HepG2 (cell line): ENCODE measurements around the gene DNAH9. TPM values are rescaled to one million over a fixed set of nuclear protein-coding genes. Genes with fewer than 3 reads are reported as not detected.

Experiments
- CBX2 ChIP-seq, 2 experiments: fragments of 200-600 bp in 1 of 2; sonication (generic); formaldehyde crosslinking in 1 of 2; IDR thresholded peaks; 2 replicates each; pipeline versions ENCODE4 v1.7.0 to v1.8.1; 2018 to 2022; ENCODE audit warnings: low read depth in 2 of 2, low read length in 1 of 2, mild to moderate bottlenecking in 1 of 2, missing genetic modification reagents in 1 of 2
- NAIF1 ChIP-seq: sonication (generic); formaldehyde crosslinking; IDR thresholded peaks from 2 replicates; pipeline ENCODE4 v1.5.0; 2020; ENCODE audit warnings: mild to moderate bottlenecking, missing genetic modification reagents, borderline replicate concordance
- SNAPC2 ChIP-seq: sonication (generic); formaldehyde crosslinking; IDR thresholded peaks from 2 replicates; pipeline ENCODE4 v1.8.1; 2022; ENCODE audit warnings: mild to moderate bottlenecking, missing genetic modification reagents
- SOX6 ChIP-seq, 2 experiments: fragments of 450-650 bp in 1 of 2; sonication (generic) in 1 of 2; formaldehyde crosslinking in 1 of 2; IDR thresholded peaks; 2 replicates each; pipeline versions ENCODE4 v1.4.0 to v1.6.1; 2017 to 2020; ENCODE audit warnings: antibody characterized with exemption in 1 of 2, mild to moderate bottlenecking in 1 of 2, missing genetic modification reagents in 1 of 2
- SRSF4 ChIP-seq: fragments of 200-400 bp; formaldehyde crosslinking; IDR thresholded peaks from one replicate; pipeline ENCODE4 v1.6.1; 2018; ENCODE audit warnings: mild to moderate bottlenecking, low read depth, low read length, moderate library complexity; ENCODE audit not compliant: poor library complexity, severe bottlenecking
- ZBTB7A ChIP-seq: sonication (generic); formaldehyde crosslinking; IDR thresholded peaks from 2 replicates; pipeline ENCODE4 v1.8.0; 2022; ENCODE audit warnings: mild to moderate bottlenecking, missing genetic modification reagents
- ZNF296 ChIP-seq: sonication (generic); formaldehyde crosslinking; conservative IDR thresholded peaks from 2 replicates; pipeline ENCODE4 v1.5.0; 2020; ENCODE audit warnings: mild to moderate bottlenecking, missing genetic modification reagents
- ZNF432 ChIP-seq: sonication (generic); formaldehyde crosslinking; IDR thresholded peaks from 2 replicates; pipeline ENCODE4 v1.5.0; 2020; ENCODE audit warnings: missing genetic modification reagents, mild to moderate bottlenecking, borderline replicate concordance
- ZNF446 ChIP-seq: sonication (generic); formaldehyde crosslinking; IDR thresholded peaks from 2 replicates; pipeline ENCODE4 v1.5.0; 2020; ENCODE audit warnings: mild to moderate bottlenecking, missing genetic modification reagents
- ZNF567 ChIP-seq: sonication (generic); formaldehyde crosslinking; IDR thresholded peaks from 2 replicates; pipeline ENCODE4 v1.8.1; 2023; ENCODE audit warnings: mild to moderate bottlenecking, missing genetic modification reagents, borderline replicate concordance
- ZNF703 ChIP-seq: sonication (generic); formaldehyde crosslinking; IDR thresholded peaks from 2 replicates; pipeline ENCODE4 v1.5.1; 2020; ENCODE audit warnings: missing genetic modification reagents, mild to moderate bottlenecking, moderate library complexity, borderline replicate concordance
- ZNF777 ChIP-seq: sonication (generic); formaldehyde crosslinking; IDR thresholded peaks from 2 replicates; pipeline ENCODE4 v1.4.0; 2020; ENCODE audit warnings: missing genetic modification reagents
- polyA plus RNA-seq, 8 experiments: library from polyadenylated mRNA; depleted of rRNA in 3 of 8; stranded (reverse) in 7 of 8; unstranded in 1 of 8; fragments of >200 nt; fragmentation: Illumina TruSeq in 4 of 8; extraction: Trizol in 4 of 8; gene quantifications; 2 replicates each; pipeline versions ENCODE4 v1.2.1 to v1.2.3, GENCODE V29; 2011 to 2016; ENCODE audit warnings: low read depth in 4 of 8, missing spikeins in 1 of 8, mixed read lengths in 1 of 8; ENCODE audit not compliant: insufficient read depth in 1 of 8
- total RNA-seq, 5 experiments: library from RNA; depleted of rRNA; stranded (reverse); fragments of >200 nt; fragmentation: Illumina TruSeq; extraction: Trizol; gene quantifications; 2 replicates each; pipeline ENCODE4 v1.2.3, GENCODE V29; 2016; ENCODE audit warnings: low read depth in 1 of 5
- TF ChIP-seq, protein P1 (sequence below): sonication (generic); formaldehyde crosslinking; IDR thresholded peaks from 2 replicates; pipeline ENCODE4 v1.4.0; 2020; ENCODE audit warnings: missing genetic modification reagents
- TF ChIP-seq, protein P2 (sequence below): IDR thresholded peaks from 2 replicates; pipeline ENCODE4 v1.6.1; 2012; ENCODE audit warnings: low read length, improper control_type of control experiment
- TF ChIP-seq, protein P3 (sequence below): sonication (generic); formaldehyde crosslinking; IDR thresholded peaks from 2 replicates; pipeline ENCODE4 v1.8.1; 2023; ENCODE audit warnings: mild to moderate bottlenecking, missing genetic modification reagents
- TF ChIP-seq, protein P4 (sequence below): sonication (generic); formaldehyde crosslinking; IDR thresholded peaks from 2 replicates; pipeline ENCODE4 v1.5.0; 2020; ENCODE audit warnings: missing genetic modification reagents
- TF ChIP-seq, protein P5 (sequence below): sonication (generic); formaldehyde crosslinking; IDR thresholded peaks from 2 replicates; pipeline ENCODE4 v1.5.1; 2020; ENCODE audit warnings: mild to moderate bottlenecking, missing genetic modification reagents, moderate library complexity

The DNAH9 gene
- total and polyA plus RNA-seq, 2 of the 13 experiments (the other 11 are each of a cell fraction or from before 2014, with no cell fraction given) = not detected

DNA sequence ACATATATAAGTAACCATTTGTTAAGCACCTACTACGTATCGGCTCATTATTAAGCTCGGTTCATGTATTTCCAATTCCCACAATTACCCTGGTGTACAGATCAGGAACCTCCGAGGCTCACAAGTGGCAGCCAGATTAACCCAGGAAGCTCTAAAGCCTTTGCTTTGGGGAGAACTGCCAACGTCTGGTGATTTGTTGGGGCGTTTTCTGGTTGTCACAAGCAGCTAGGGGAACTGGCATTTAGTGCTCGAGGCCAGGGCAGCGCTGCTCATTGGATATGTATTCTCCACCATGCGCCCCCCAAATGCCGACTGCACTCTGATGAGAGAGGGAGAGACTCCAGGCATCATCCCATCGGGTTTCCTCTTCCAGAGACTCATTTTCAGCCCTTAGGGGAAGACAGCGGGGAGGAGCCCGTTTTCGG is 398.5 kb downstream of the DNAH9 start (continued):
- TF ChIP-seq SNAPC2 (CRISPR knock-in tag) (0 out of 2 replicates have a peak, but pooled peaks have one; percentile 13), NAIF1 (CRISPR knock-in tag) (no peak), ZNF703 (CRISPR knock-in tag) (no peak), SRSF4 (no peak), ZNF432 (CRISPR knock-in tag) (no peak), CBX2 (IDR thresholded peaks at IDR 0.05; ENCODE audit: low read depth, low read length) (no peak), CBX2 (CRISPR knock-in tag; IDR thresholded peaks at IDR 0.05; ENCODE audit: low read depth) (no peak), ZNF296 (CRISPR knock-in tag) (no peak), ZNF446 (CRISPR knock-in tag) (0 out of 2 replicates have a peak, but pooled peaks have one; percentile 34), ZNF777 (CRISPR knock-in tag) (no peak), SOX6 (IDR thresholded peaks at IDR 0.05) (no peak), SOX6 (CRISPR knock-in tag; IDR thresholded peaks at IDR 0.05) (no peak), ZBTB7A (no peak), ZNF567 (CRISPR knock-in tag) (no peak)
- TF ChIP-seq, protein P1, sequence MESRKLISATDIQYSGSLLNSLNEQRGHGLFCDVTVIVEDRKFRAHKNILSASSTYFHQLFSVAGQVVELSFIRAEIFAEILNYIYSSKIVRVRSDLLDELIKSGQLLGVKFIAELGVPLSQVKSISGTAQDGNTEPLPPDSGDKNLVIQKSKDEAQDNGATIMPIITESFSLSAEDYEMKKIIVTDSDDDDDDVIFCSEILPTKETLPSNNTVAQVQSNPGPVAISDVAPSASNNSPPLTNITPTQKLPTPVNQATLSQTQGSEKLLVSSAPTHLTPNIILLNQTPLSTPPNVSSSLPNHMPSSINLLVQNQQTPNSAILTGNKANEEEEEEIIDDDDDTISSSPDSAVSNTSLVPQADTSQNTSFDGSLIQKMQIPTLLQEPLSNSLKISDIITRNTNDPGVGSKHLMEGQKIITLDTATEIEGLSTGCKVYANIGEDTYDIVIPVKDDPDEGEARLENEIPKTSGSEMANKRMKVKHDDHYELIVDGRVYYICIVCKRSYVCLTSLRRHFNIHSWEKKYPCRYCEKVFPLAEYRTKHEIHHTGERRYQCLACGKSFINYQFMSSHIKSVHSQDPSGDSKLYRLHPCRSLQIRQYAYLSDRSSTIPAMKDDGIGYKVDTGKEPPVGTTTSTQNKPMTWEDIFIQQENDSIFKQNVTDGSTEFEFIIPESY (CRISPR knock-in tag) = no peak
- TF ChIP-seq, protein P2, sequence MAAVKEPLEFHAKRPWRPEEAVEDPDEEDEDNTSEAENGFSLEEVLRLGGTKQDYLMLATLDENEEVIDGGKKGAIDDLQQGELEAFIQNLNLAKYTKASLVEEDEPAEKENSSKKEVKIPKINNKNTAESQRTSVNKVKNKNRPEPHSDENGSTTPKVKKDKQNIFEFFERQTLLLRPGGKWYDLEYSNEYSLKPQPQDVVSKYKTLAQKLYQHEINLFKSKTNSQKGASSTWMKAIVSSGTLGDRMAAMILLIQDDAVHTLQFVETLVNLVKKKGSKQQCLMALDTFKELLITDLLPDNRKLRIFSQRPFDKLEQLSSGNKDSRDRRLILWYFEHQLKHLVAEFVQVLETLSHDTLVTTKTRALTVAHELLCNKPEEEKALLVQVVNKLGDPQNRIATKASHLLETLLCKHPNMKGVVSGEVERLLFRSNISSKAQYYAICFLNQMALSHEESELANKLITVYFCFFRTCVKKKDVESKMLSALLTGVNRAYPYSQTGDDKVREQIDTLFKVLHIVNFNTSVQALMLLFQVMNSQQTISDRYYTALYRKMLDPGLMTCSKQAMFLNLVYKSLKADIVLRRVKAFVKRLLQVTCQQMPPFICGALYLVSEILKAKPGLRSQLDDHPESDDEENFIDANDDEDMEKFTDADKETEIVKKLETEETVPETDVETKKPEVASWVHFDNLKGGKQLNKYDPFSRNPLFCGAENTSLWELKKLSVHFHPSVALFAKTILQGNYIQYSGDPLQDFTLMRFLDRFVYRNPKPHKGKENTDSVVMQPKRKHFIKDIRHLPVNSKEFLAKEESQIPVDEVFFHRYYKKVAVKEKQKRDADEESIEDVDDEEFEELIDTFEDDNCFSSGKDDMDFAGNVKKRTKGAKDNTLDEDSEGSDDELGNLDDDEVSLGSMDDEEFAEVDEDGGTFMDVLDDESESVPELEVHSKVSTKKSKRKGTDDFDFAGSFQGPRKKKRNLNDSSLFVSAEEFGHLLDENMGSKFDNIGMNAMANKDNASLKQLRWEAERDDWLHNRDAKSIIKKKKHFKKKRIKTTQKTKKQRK = no peak
- TF ChIP-seq, protein P3, sequence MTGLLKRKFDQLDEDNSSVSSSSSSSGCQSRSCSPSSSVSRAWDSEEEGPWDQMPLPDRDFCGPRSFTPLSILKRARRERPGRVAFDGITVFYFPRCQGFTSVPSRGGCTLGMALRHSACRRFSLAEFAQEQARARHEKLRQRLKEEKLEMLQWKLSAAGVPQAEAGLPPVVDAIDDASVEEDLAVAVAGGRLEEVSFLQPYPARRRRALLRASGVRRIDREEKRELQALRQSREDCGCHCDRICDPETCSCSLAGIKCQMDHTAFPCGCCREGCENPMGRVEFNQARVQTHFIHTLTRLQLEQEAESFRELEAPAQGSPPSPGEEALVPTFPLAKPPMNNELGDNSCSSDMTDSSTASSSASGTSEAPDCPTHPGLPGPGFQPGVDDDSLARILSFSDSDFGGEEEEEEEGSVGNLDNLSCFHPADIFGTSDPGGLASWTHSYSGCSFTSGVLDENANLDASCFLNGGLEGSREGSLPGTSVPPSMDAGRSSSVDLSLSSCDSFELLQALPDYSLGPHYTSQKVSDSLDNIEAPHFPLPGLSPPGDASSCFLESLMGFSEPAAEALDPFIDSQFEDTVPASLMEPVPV = 0 out of 2 replicates have a peak, but pooled peaks have one; percentile 3
- TF ChIP-seq, protein P4, sequence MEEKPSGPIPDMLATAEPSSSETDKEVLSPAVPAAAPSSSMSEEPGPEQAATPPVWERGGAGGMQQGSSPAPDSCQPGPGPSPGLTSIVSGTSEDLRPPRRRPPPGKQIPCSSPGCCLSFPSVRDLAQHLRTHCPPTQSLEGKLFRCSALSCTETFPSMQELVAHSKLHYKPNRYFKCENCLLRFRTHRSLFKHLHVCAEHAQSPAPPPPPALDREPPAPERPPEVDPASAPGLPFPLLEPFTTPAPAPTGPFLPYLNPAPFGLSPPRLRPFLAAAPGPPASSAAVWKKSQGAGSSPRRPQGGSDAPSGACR (CRISPR knock-in tag) = no peak
- TF ChIP-seq, protein P5, sequence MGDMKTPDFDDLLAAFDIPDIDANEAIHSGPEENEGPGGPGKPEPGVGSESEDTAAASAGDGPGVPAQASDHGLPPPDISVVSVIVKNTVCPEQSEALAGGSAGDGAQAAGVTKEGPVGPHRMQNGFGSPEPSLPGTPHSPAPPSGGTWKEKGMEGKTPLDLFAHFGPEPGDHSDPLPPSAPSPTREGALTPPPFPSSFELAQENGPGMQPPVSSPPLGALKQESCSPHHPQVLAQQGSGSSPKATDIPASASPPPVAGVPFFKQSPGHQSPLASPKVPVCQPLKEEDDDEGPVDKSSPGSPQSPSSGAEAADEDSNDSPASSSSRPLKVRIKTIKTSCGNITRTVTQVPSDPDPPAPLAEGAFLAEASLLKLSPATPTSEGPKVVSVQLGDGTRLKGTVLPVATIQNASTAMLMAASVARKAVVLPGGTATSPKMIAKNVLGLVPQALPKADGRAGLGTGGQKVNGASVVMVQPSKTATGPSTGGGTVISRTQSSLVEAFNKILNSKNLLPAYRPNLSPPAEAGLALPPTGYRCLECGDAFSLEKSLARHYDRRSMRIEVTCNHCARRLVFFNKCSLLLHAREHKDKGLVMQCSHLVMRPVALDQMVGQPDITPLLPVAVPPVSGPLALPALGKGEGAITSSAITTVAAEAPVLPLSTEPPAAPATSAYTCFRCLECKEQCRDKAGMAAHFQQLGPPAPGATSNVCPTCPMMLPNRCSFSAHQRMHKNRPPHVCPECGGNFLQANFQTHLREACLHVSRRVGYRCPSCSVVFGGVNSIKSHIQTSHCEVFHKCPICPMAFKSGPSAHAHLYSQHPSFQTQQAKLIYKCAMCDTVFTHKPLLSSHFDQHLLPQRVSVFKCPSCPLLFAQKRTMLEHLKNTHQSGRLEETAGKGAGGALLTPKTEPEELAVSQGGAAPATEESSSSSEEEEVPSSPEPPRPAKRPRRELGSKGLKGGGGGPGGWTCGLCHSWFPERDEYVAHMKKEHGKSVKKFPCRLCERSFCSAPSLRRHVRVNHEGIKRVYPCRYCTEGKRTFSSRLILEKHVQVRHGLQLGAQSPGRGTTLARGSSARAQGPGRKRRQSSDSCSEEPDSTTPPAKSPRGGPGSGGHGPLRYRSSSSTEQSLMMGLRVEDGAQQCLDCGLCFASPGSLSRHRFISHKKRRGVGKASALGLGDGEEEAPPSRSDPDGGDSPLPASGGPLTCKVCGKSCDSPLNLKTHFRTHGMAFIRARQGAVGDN = no peak
